ENCODE data around the gene GNGT2. TPM values are rescaled to one million over a fixed set of nuclear protein-coding genes. Genes with fewer than 3 reads are reported as not detected.

Gene GNGT2
- total RNA-seq, 1 experiment from 2014 or later, result not detected

- TF ChIP-seq CTCF (IDR thresholded peaks at IDR 0.05; ENCODE audit: unreplicated experiment), result no peak
- no peak overlapping the region for H3K4me3 Mint-ChIP-seq (ENCODE audit: unreplicated experiment)
- DNase-seq (ENCODE audit: unreplicated experiment), result no peak
- ChIA-PET CTCF (interaction anchor here (0.6 to 2.4 kb wide), 4 partner anchors 169 to 259 kb away, joined by 3 to 13 read pairs (median 7); no protein-coding TSS in a partner anchor), POLR2A (interaction anchor here (0.8 kb wide), 1 partner anchor 284 kb away, joined by 3 read pairs; the partner anchor contains the start of gene SNF8)
- H3K9me3 Mint-ChIP-seq (ENCODE audit: unreplicated experiment), result no peaks in the 10 kb centered on the region
- no peak overlapping the region for H3K27ac Mint-ChIP-seq (ENCODE audit: low read depth, unreplicated experiment)
- no peaks in the 10 kb centered on the region for H3K4me1 Mint-ChIP-seq (ENCODE audit: insufficient read depth, unreplicated experiment)
- H3K36me3 Mint-ChIP-seq (ENCODE audit: insufficient read depth, unreplicated experiment), result no peaks in the 10 kb centered on the region
- intact Hi-C loops (cut with micrococcal nuclease), result no loop called here
- no TSS peak for BruUV-seq (replicated peaks)
- H3K27me3 Mint-ChIP-seq (ENCODE audit: insufficient read depth, unreplicated experiment), result peaks cover 13% of the 10 kb centered on the region
Measured at GRCh38 chr17:49229076-49229804, 18.9 kb upstream of the GNGT2 start.

- intact Hi-C loops (cut with micrococcal nuclease), result loop anchor here (1.0 to 2.0 kb wide), 2 partner anchors 49 to 63 kb away; no protein-coding TSS in a partner anchor
- Mint-ChIP-seq H3K4me1 (ENCODE audit: insufficient read depth, unreplicated experiment) (no peaks in the 10 kb centered on the region), H3K4me3 (ENCODE audit: unreplicated experiment) (no peak overlapping the region), H3K27me3 (ENCODE audit: insufficient read depth, unreplicated experiment) (peaks cover 26% of the 10 kb centered on the region), H3K27ac (ENCODE audit: low read depth, unreplicated experiment) (no peak overlapping the region), H3K9me3 (ENCODE audit: unreplicated experiment) (no peaks in the 10 kb centered on the region), H3K36me3 (ENCODE audit: insufficient read depth, unreplicated experiment) (no peaks in the 10 kb centered on the region)
- BruUV-seq (replicated peaks), result no TSS peak
- peak; percentile 89 for TF ChIP-seq CTCF (IDR thresholded peaks at IDR 0.05; ENCODE audit: unreplicated experiment)
- POLR2A ChIA-PET, result interaction anchor here (0.6 to 1.4 kb wide), 2 partner anchors 13 to 112 kb away, joined by 3 read pairs; no protein-coding TSS in a partner anchor
- CTCF ChIA-PET, result interaction anchor here (0.5 to 2.4 kb wide), 42 partner anchors 13 to 1257 kb away, joined by 3 to 13 read pairs (median 4); partner anchors contain the start of genes ATP5MC1, CDK5RAP3 and HOXB5
- DNase-seq (ENCODE audit: unreplicated experiment), result peak; percentile 74
Measured at GRCh38 chr17:49227436-49228261, 17.3 kb upstream of the GNGT2 start.

GRCh38 chr17:49226771-49227435 lies 16.5 kb upstream of the GNGT2 start:
- POLR2A ChIA-PET, result interaction anchor here (1.4 kb wide), 1 partner anchor 111 kb away, joined by 3 read pairs; no protein-coding TSS in a partner anchor
- Mint-ChIP-seq H3K4me1 (ENCODE audit: insufficient read depth, unreplicated experiment) (no peaks in the 10 kb centered on the region), H3K27ac (ENCODE audit: low read depth, unreplicated experiment) (no peak overlapping the region), H3K9me3 (ENCODE audit: unreplicated experiment) (no peaks in the 10 kb centered on the region), H3K4me3 (ENCODE audit: unreplicated experiment) (no peak overlapping the region), H3K36me3 (ENCODE audit: insufficient read depth, unreplicated experiment) (no peaks in the 10 kb centered on the region), H3K27me3 (ENCODE audit: insufficient read depth, unreplicated experiment) (peaks cover 34% of the 10 kb centered on the region)
- CTCF ChIA-PET, result interaction anchor here (0.6 to 2.4 kb wide), 32 partner anchors 10 to 1256 kb away, joined by 3 to 13 read pairs (median 4); partner anchors contain the start of genes ATP5MC1, CDK5RAP3 and HOXB5
- DNase-seq (ENCODE audit: unreplicated experiment), result no peak
- no peak for TF ChIP-seq CTCF (IDR thresholded peaks at IDR 0.05; ENCODE audit: unreplicated experiment)
- intact Hi-C loops (cut with micrococcal nuclease), result loop anchor here (1.0 to 2.0 kb wide), 2 partner anchors 49 to 64 kb away; no protein-coding TSS in a partner anchor
- BruUV-seq (replicated peaks), result no TSS peak
